GM23338 (cell line): ENCODE measurements around the gene CYB5R4.

Experiments
- CREB1 ChIP-seq: fragments of 250-450 bp; sonication (Bioruptor Pico); IDR thresholded peaks from 2 replicates; pipeline ENCODE4 v1.5.0; 2020; ENCODE audit warnings: low read depth, mild to moderate bottlenecking, moderate library complexity
- EZH2 ChIP-seq: fragments of 200-600 bp; sonication (generic); IDR thresholded peaks from one replicate; pipeline ENCODE4 v1.8.0; 2017; ENCODE audit warnings: antibody characterized with exemption, mild to moderate bottlenecking, low read depth; ENCODE audit not compliant: unreplicated experiment
- EZH2phosphoT487 ChIP-seq: fragments of 200-600 bp; sonication (generic); IDR thresholded peaks from one replicate; pipeline ENCODE4 v1.8.1; 2018; ENCODE audit warnings: antibody characterized with exemption; ENCODE audit not compliant: unreplicated experiment
- JUNB ChIP-seq: IDR thresholded peaks from one replicate; pipeline ENCODE4 v1.6.1; 2016; ENCODE audit warnings: antibody characterized with exemption; ENCODE audit not compliant: unreplicated experiment
- NANOG ChIP-seq: IDR thresholded peaks from 2 replicates; pipeline ENCODE4 v1.6.1; 2016; ENCODE audit warnings: antibody characterized with exemption, borderline replicate concordance
- POLR2AphosphoS5 ChIP-seq: IDR thresholded peaks from 2 replicates; pipeline ENCODE4 v1.6.1; 2016; ENCODE audit warnings: antibody characterized with exemption, low read depth
- STAT1 ChIP-seq: IDR thresholded peaks from one replicate; pipeline ENCODE4 v1.6.1; 2016; ENCODE audit warnings: antibody characterized with exemption; ENCODE audit not compliant: unreplicated experiment
- ZNF114 ChIP-seq: fragments of 250-450 bp; sonication (Bioruptor Pico); IDR thresholded peaks from 2 replicates; pipeline ENCODE4 v1.5.0; 2020; ENCODE audit warnings: mild to moderate bottlenecking, moderate library complexity
- ZNF331 ChIP-seq: fragments of 250-450 bp; sonication (Bioruptor Pico); IDR thresholded peaks from 2 replicates; pipeline ENCODE4 v1.5.0; 2020; ENCODE audit warnings: low read depth, mild to moderate bottlenecking, moderate library complexity
- TF ChIP-seq, protein P1 (sequence below), 2 experiments: fragments of 200-600 bp in 1 of 2; sonication (generic) in 1 of 2; conservative IDR thresholded peaks; 2 replicates each; pipeline versions ENCODE4 v1.5.1 to v1.6.1; 2016 to 2017; ENCODE audit warnings: antibody characterized with exemption in 2 of 2, low read depth in 2 of 2, mild to moderate bottlenecking in 2 of 2, moderate library complexity in 1 of 2
- TF ChIP-seq, protein P2 (sequence below): IDR thresholded peaks from one replicate; pipeline ENCODE4 v1.6.1; 2018; ENCODE audit warnings: antibody characterized with exemption; ENCODE audit not compliant: unreplicated experiment
- TF ChIP-seq, protein P3 (sequence below): IDR thresholded peaks from 2 replicates; pipeline ENCODE4 v1.6.1; 2016; ENCODE audit warnings: antibody characterized with exemption
- TF ChIP-seq, protein P4 (sequence below): fragments of 250-450 bp; sonication (Bioruptor Pico); IDR thresholded peaks from 2 replicates; pipeline ENCODE4 v1.5.0; 2020; ENCODE audit warnings: mild to moderate bottlenecking, moderate library complexity

DNA sequence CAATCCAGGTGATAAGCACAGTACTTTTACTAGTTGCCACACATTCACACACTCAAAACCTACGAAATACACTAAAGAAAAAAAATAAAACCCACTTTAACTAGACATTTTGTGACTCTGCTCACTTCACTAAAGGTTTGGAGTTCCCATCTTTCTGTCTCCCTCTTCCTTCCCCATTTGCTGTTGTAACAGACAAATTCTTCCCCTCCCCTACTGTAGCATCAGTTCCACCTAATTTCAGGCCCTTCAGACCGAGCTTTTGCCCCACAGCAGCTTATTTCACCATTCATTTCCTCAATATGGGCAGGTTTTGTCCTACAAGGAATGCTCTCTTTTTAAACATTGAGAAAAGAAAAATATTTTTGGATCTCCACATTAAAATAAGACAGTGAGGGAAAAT is 142.7 kb downstream of the CYB5R4 start:
- TF ChIP-seq, protein P1, sequence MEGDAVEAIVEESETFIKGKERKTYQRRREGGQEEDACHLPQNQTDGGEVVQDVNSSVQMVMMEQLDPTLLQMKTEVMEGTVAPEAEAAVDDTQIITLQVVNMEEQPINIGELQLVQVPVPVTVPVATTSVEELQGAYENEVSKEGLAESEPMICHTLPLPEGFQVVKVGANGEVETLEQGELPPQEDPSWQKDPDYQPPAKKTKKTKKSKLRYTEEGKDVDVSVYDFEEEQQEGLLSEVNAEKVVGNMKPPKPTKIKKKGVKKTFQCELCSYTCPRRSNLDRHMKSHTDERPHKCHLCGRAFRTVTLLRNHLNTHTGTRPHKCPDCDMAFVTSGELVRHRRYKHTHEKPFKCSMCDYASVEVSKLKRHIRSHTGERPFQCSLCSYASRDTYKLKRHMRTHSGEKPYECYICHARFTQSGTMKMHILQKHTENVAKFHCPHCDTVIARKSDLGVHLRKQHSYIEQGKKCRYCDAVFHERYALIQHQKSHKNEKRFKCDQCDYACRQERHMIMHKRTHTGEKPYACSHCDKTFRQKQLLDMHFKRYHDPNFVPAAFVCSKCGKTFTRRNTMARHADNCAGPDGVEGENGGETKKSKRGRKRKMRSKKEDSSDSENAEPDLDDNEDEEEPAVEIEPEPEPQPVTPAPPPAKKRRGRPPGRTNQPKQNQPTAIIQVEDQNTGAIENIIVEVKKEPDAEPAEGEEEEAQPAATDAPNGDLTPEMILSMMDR (conservative IDR thresholded peaks at IDR 0.05; ENCODE audit: low read depth in 2 of 2), result no peak
- TF ChIP-seq EZH2phosphoT487, result no peak
- TF ChIP-seq EZH2, result no peak
- TF ChIP-seq CREB1 (CRISPR knock-in tag), result no peak
- TF ChIP-seq, protein P2, sequence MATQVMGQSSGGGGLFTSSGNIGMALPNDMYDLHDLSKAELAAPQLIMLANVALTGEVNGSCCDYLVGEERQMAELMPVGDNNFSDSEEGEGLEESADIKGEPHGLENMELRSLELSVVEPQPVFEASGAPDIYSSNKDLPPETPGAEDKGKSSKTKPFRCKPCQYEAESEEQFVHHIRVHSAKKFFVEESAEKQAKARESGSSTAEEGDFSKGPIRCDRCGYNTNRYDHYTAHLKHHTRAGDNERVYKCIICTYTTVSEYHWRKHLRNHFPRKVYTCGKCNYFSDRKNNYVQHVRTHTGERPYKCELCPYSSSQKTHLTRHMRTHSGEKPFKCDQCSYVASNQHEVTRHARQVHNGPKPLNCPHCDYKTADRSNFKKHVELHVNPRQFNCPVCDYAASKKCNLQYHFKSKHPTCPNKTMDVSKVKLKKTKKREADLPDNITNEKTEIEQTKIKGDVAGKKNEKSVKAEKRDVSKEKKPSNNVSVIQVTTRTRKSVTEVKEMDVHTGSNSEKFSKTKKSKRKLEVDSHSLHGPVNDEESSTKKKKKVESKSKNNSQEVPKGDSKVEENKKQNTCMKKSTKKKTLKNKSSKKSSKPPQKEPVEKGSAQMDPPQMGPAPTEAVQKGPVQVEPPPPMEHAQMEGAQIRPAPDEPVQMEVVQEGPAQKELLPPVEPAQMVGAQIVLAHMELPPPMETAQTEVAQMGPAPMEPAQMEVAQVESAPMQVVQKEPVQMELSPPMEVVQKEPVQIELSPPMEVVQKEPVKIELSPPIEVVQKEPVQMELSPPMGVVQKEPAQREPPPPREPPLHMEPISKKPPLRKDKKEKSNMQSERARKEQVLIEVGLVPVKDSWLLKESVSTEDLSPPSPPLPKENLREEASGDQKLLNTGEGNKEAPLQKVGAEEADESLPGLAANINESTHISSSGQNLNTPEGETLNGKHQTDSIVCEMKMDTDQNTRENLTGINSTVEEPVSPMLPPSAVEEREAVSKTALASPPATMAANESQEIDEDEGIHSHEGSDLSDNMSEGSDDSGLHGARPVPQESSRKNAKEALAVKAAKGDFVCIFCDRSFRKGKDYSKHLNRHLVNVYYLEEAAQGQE, result no peak
- no peak for TF ChIP-seq POLR2AphosphoS5
- TF ChIP-seq JUNB, result no peak
- TF ChIP-seq STAT1, result no peak
- TF ChIP-seq, protein P3, sequence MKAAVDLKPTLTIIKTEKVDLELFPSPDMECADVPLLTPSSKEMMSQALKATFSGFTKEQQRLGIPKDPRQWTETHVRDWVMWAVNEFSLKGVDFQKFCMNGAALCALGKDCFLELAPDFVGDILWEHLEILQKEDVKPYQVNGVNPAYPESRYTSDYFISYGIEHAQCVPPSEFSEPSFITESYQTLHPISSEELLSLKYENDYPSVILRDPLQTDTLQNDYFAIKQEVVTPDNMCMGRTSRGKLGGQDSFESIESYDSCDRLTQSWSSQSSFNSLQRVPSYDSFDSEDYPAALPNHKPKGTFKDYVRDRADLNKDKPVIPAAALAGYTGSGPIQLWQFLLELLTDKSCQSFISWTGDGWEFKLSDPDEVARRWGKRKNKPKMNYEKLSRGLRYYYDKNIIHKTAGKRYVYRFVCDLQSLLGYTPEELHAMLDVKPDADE, result no peak
- no peak for TF ChIP-seq ZNF331
- TF ChIP-seq, protein P4, sequence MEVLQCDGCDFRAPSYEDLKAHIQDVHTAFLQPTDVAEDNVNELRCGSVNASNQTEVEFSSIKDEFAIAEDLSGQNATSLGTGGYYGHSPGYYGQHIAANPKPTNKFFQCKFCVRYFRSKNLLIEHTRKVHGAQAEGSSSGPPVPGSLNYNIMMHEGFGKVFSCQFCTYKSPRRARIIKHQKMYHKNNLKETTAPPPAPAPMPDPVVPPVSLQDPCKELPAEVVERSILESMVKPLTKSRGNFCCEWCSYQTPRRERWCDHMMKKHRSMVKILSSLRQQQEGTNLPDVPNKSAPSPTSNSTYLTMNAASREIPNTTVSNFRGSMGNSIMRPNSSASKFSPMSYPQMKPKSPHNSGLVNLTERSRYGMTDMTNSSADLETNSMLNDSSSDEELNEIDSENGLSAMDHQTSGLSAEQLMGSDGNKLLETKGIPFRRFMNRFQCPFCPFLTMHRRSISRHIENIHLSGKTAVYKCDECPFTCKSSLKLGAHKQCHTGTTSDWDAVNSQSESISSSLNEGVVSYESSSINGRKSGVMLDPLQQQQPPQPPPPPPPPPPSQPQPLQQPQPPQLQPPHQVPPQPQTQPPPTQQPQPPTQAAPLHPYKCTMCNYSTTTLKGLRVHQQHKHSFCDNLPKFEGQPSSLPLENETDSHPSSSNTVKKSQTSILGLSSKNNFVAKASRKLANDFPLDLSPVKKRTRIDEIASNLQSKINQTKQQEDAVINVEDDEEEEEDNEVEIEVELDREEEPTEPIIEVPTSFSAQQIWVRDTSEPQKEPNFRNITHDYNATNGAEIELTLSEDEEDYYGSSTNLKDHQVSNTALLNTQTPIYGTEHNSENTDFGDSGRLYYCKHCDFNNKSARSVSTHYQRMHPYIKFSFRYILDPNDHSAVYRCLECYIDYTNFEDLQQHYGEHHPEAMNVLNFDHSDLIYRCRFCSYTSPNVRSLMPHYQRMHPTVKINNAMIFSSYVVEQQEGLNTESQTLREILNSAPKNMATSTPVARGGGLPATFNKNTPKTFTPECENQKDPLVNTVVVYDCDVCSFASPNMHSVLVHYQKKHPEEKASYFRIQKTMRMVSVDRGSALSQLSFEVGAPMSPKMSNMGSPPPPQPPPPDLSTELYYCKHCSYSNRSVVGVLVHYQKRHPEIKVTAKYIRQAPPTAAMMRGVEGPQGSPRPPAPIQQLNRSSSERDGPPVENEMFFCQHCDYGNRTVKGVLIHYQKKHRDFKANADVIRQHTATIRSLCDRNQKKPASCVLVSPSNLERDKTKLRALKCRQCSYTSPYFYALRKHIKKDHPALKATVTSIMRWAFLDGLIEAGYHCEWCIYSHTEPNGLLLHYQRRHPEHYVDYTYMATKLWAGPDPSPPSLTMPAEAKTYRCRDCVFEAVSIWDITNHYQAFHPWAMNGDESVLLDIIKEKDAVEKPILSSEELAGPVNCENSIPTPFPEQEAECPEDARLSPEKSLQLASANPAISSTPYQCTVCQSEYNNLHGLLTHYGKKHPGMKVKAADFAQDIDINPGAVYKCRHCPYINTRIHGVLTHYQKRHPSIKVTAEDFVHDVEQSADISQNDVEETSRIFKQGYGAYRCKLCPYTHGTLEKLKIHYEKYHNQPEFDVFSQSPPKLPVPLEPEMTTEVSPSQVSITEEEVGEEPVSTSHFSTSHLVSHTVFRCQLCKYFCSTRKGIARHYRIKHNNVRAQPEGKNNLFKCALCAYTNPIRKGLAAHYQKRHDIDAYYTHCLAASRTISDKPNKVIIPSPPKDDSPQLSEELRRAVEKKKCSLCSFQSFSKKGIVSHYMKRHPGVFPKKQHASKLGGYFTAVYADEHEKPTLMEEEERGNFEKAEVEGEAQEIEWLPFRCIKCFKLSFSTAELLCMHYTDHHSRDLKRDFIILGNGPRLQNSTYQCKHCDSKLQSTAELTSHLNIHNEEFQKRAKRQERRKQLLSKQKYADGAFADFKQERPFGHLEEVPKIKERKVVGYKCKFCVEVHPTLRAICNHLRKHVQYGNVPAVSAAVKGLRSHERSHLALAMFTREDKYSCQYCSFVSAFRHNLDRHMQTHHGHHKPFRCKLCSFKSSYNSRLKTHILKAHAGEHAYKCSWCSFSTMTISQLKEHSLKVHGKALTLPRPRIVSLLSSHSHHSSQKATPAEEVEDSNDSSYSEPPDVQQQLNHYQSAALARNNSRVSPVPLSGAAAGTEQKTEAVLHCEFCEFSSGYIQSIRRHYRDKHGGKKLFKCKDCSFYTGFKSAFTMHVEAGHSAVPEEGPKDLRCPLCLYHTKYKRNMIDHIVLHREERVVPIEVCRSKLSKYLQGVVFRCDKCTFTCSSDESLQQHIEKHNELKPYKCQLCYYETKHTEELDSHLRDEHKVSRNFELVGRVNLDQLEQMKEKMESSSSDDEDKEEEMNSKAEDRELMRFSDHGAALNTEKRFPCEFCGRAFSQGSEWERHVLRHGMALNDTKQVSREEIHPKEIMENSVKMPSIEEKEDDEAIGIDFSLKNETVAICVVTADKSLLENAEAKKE (CRISPR knock-in tag), result no peak
- no peak for TF ChIP-seq ZNF114
- no peak for TF ChIP-seq NANOG
